HK-2 (cell line): Measurements from ENCODE around the gene MAGI1.

Source experiments
- DNase-seq: peaks from one replicate; pipeline ENCODE4 v3.0.0-alpha.2; 2018; ENCODE audit not compliant: unreplicated experiment

MAGI1 gene

DNA sequence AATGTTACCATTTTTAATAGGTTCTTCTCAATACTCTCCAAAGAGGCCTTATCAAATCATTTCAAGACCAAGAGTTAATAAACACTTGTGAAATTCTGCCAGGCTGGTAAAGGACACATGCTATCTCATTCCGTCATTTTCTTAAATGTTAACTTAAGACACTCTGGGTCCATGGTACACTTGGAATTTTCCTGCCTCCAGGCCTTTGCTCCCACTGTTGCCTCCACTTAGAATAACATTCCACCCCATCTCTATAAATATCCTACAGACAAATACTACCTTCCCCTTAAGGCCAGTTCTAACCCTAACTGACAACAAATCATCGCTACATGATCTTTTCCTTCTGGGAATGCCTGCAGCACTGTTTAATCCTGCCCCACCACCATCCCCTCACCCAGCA is 24.1 kb downstream of the MAGI1 start:
- DNase-seq: no peak

DNA sequence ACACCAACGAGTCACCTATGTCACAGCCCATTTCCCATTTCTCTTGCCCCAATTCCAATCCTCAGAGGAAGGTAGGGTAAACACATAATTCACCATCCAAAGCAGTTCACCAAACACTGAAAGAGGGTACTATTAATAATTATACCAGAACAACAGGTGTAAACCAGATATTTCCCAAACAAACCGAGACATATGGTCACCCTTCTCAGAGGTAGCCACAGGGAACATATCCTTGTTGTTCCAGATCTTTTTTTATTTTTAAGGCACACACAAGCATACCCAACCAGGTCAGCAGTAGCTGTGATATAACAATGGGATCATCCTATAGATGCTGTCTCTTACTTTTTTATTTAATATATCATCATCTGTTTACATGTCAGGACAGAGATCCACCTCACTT is 24.7 kb downstream of the MAGI1 start:
- DNase-seq: no peak

DNA sequence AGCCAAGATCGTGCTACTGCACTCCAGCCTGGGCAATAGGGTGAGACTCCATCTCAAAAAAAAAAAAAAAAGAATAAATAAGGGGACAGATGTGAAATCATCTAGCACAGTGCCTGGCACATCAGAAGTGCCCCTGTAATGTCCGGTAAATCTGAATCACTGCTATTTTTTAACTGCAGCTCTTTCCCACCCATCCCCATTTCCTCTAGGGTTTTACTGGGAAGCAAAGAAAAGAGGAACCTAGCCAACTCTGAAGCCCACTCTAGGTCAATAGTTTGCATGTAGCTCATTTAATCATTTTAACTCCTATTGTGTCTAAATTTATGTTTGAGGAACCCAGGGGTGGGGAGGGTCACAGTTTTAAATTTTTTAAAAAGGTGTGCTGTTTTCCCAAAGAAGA is 26.0 kb downstream of the MAGI1 start:
- no peak for DNase-seq

DNA sequence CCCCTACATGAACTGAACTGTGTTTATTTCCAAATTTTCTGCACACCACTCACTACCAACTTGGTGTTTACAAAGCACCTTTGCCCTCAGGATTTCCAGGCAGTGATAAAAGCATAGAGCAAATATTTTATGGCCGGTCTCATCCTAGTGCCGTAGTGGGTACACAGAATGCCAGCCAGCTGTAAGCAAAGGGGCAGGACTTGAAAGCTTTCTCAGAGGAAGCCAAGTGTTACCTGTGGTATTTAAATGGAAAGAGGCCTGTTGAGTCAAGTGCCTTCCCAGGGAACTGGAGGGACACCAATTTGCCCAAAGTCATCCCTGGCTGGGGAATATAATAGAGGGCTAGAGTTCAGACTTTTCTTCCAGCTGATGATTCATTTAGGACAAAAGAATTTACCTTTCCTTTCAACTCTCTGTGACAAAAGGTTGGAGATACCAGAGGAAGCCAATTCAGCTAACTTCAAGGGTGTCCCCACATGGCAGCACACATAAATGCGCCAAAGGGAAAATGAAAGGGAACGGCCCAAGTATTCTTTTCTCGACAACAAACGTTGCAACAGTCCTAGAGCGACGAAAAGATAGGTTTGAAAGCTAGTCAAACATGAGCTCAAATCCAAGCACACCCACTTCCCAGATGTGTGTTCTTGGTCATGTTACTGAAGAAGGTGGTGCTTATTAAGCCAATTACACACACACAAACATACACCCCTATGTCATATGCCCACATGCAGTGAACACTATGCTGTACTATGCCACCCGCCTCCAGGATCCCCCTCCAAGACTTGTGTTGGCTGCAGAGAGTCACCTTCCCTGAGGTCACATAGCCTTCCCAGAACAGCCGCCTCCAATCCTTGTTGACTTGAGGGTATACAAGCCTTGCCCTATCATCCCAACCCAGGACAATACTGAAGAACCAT is 27.7 kb downstream of the MAGI1 start:
- DNase-seq: no peak

DNA sequence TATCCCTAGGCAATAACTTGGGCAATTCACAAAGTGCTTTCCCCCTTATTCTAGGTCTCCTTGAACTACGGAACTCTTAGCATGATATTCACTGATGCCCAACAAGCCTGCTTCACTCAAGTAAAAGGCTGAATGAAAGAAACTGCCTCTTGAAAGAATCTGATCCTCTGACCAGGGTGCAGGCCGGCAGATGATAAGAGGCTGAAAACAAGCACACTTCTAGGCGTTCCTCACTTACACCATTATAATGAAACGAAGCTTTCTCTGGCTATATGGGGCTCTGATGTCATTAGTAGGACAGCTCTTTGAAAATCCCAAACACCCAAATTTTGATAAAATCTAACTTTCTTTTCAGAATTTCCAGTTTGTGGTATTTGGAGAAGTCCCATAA is 28.4 kb downstream of the MAGI1 start:
- no peak for DNase-seq

DNA sequence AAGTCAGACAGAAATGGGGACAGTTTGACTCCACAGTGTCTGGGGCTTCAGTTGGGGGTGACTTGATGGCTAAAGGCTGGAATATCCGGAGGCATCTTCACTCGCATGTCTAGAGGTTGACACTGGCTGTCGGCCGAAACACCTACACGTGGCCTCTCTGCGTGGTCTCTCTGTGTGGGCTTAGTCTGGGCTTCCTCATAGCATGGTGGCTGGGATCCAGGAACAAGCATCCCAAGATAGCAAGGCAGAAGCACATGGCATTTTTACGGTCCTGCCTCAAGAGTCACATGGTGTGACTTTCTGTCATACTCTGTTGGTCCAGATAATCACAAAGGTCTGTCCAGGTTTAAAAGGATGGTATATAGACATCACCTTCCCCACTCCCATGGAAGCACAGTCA is 34.5 kb downstream of the MAGI1 start:
- DNase-seq: no peak

DNA sequence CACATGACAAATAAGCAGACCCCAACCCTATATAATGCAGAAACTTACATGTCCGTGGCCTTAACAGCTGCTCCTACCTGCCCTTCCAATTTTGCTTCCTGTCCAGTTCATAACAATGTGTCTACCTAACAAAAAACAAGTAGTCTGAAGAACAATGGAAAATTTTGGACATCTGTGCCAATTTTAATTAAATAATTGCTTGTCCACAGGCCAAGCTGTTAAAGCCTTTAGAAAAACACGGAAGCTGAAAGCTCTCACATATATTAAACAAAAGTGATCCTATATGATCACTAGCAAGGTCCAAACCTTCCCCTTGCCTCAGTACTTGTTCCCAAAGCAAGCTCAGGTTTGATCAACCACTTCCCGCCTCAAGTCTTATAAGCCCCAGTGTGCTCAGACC is 37.1 kb downstream of the MAGI1 start:
- no peak for DNase-seq

DNA sequence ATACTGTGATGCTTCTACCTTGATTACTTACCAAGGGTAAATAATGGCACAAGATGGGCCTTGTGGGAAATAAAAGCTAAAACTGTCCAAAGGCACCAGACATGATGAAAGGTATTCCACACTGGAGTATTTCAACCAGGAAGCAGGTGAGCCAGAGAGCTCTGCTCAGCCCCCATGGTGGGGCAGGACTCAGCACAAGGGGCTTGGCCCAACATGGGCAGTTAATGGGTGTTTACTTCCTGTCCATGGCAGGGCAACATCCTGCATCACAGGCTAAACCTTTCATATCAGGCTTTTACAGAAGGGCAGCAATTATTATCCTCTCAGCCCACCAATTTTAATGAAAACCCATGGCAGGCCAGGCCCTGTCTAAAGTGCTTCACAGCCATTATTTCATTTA is 38.2 kb downstream of the MAGI1 start:
- no peak for DNase-seq

DNA sequence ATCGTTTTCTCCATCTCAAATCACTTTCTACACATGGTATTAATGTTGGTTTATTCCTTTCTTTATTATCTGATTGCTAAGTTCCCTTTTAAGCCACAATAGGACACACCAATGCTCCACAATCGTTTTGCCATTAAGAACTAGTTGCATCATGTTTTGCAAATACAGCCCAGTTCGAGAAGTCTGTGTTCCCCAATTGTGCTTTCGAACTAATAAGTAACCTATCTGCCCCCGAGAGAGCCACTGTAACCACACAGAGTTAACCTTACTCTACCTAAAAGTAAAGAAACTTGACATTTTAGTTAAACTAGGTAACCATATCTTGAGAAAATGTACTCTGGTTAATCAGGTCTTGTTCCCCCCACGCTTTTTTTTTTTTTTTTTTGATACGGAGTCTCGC is 39.1 kb downstream of the MAGI1 start:
- no peak for DNase-seq

DNA sequence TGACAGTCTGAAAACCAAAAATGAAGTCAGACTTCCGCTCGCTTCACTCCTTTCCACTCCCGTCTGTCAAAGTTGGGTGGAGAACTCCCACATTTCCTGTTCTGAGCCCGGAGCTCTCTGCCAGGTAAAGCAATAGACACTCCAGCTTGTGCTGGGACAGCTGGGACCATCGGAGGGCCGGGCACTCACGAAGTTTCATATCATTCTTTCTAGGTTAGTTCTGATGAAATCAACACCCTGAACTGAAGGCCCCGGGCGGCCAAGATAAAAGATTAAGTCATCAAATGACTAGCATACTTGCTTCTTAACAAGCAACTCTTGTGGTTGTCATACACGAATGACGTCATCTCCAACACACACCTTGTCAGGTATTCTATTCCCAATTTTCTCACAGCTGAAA is 42.1 kb downstream of the MAGI1 start:
- DNase-seq: no peak

DNA sequence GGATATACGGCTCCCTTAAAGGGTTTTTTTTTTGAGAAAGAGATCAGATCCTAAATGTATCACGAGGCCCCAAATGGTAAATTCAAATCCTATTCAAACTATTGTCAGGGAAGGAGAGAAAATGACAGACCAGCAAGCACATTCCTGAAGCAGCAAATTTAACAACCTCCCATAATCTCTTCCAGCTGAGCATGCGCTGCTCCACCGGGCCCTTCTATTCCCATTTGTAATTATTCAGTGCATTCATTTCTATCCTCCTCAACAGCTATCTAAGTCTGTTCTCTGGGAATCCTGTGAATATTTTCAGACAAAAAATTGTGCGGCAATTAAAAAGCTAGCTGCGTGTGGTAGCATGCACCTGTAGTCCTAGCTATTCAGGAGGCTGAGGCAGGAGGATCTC is 43.2 kb downstream of the MAGI1 start:
- no peak for DNase-seq

DNA sequence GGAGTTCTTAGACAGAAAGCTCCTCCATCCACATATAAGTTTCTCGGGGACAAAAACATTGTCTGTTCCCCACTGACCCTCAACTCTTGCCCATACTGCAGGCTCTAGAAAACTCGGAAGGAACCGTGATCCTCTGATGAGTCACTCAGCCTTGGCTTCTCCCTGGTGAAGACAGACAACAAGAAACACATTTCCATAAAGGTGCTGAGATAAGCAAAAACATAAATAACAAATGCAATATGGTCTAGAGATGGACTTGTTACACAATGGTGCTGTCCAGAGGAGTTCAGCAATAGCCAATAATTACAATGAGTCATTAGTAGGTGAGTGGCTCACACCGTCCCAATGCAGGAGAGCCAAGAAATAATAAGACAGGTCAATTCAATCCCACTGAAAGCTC is 43.7 kb downstream of the MAGI1 start:
- DNase-seq: no peak

DNA sequence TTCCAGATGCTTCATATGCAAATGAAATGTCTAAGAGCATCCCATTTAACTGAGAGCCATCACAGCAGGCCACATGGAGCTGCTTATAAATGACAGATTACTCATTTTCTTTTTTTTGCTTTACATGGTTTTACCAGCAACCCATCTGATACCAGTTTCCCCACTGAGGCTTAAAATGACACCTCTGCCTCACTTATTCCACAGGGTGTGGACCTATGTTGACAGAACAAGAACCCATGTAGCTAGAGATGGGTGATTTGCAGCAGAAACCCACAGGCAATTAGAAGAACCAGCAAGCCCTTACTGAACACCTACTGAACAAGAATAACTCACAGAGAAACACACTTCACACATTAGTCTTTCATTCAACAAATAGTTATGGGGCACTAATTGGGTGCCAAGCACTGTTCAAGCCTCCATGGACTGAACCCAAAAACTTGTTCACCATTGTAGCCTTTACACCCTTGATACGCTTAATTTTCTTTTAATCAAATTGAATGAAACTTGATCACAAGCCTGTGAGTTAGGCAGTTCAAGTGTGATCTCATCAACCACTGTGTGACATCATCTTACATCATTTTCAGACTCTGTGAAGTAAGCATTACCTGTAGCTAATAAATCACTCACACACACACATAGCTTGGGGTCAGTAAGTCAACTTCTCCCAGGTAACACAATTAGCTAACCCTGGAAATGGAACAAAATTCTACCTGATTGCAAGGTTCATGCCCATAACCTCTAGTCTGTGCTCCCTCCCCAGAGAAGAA is 45.4 kb downstream of the MAGI1 start:
- no peak for DNase-seq

DNA sequence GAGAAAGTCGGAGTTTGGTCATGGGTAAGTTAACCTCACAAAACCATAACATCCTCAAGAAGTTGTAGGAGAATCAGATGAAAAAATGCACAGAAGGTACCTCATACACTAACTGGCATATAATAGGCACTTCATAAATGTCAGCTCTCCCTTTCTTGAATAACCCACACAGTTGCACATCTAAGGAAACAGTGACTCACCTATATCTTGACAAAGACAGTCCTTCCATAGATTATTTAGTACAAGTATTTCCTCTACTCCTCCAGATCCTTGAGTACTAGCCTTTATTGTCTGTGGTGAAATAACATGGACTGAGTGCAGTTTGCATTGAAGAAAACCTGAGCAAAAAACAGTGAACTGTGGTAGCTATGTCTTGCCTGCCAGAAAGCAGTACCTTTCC is 46.6 kb downstream of the MAGI1 start:
- no peak for DNase-seq

DNA sequence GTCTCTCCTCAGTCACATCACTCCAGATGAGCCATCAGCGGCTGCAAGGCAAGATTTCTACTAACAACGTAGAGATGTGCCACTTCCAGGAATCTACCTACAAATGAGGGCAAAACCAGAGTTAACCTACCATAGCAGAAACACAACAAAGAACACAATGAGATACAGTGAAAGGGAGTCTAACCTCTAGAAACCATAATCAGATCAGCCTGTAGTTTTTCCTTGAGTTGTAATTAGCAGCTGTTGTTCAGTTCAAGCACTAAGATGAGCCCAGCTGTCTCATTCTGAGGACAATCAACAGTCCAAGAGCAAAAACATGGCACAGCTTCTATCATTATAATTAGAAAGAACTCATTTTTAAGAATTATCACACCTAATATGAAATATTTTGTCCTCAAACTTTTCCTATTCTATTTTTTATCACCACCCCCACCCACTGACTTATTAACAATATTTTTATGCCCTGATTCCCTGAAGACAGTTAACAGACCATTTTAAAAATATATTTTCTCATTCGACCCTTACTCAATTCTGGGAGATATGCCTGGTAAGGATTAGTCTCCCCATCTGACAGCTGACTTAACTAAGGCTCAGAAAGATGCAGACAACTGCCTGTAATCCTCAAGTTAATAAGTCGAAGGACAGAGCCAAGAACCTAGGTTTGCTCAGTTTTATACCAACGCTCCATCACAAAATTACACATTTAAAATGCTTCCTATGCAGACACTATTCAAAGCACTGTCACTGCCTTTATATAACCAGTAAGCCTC is 50.1 kb downstream of the MAGI1 start:
- no peak for DNase-seq

DNA sequence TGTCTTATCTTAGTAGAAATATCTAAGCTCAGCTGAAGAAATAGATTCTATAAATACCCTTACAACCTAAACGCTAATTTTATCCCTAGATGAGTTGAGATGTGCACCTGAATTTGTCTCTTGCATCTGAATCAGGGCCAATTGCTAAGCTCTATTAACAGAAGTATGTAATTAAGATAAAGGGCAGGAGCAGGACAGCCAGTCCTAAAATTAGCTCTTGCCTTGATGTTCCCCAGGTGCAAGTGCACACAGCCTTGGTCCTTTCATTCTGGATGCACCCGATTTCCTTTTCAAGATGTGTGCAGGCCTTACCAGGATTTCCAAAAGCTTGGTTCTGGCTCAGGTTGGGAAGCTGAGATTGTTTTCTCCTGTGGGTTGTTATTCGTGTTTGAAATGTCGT is 52.4 kb downstream of the MAGI1 start:
- no peak for DNase-seq

DNA sequence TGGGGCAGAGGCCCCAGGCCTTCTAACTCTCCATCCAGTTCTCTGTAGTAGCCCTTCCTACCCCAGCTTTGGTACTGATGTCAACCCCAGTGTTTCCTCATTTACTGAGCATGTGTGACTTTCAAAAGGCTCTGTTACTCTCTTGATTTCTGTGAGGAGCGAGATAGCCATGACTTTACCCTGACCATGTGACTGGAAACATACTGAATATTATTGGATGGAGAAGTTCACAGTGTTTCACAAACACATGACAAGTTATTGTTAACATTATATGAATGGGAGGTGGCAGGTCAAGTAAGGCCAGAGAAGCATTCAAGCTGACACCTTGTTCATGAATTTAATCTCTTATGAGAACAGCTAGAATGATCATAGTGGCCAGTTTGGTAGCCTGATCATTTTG is 53.7 kb downstream of the MAGI1 start:
- no peak for DNase-seq

DNA sequence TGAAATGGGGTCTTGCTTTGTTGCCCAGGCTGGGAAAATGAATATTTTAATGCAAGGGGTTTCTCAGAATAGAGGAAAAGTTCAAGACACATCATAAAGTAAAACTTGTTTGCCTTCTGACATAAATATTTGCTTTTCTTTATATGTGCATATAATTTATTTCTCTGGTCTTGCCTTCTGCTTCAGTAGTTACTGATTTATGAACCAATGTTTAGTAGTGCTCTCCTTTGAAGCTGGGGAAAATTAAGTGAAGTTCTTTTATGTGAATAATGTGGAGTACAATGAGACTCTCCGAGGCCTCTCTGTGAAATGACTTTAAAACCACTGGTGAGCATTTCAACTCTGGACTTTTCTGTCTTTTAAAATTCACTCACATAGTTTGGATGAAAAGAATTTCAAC is 55.6 kb downstream of the MAGI1 start:
- DNase-seq: no peak

DNA sequence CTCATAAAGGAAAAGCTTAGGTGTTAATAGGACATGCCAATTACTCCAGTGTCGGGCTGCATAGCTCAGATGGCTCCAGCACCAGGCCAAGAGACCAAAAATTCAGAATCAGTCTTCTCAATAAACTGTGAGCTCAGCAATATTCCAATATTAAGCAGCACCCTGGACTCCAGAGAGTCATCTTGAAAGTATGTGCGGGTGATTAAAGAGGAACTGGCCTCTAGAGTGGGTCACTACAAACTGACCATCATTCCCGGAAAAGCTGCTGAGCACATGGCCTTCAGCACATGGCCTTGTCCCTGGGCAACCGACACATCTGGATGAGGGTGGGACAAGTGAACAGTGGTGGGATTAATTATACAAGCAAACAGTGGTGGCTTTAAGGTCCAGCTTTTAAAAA is 59.0 kb downstream of the MAGI1 start:
- no peak for DNase-seq

DNA sequence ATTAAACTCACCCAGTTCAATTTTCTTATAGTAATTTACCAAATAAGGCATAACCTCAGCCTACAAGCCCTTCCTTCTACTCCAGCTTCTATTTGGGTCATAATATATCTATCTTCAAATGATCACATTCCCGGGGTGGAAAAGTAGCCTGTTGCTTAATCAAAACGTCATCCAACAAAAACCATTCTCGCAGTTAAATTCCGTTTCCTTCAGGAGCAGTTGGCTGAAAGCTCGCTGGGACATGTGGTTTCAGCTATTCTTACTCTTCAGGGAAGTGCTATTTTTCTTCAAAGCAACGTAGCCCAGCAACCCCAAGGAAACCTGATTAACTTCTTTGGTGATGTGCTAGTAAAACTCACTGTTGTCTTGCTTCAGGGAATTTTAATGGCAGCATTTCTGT is 59.6 kb downstream of the MAGI1 start:
- DNase-seq: no peak

DNA sequence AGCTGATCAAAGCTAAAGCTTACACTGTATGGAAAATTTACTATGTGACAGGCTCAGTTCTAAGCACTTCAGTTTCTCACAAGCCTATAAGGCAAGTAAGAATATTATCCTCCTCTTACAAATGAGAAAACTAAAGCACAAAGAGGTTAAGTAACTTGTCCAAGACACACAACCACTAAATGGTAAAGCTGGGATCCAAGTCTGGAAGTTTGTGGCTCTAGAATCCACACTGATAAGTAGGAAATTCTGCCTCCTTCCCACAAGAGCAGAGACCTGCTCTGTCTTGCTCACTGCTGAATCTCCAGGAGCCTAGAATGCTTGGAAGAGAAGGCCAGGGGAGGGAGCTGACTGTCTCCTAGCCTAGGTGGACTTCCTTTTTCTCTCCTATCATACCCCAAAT is 60.6 kb downstream of the MAGI1 start:
- no peak for DNase-seq

DNA sequence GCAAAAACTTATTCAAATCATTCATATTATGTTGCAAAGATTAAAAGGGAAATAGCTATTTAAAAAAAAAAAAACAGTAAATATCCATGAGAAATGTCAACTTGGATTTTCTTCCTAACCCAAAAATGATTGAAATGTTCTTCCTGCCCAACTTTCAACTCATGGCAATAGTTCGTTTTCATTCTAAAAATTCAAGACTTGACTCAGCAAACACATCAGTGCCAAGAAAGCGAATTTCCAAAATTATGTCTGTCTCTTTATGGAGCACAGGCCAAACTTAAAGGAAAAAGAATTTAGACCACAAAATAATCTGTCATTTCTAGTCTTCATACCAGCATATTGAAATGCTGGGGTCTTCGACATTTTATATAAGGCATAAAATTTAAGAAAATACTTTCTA is 63.7 kb downstream of the MAGI1 start:
- no peak for DNase-seq

DNA sequence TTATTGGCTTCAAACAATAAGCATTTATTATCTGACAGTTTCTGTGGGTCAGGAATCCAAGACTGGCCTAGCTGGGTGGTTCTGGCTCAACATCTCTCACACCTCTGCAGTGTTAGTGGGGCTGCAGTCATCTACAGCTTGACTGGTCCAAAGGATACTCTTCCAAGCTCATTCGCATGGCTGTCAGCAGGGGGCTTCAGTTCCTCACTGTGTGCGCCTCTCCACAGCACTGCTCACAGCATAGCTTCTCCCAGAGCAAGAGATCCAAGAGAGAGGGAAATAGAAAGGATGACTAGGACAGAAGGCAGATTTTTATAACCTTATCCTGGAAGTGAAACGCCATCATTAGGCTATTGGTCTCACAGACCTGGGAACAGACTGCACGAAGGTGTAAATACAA is 64.2 kb downstream of the MAGI1 start:
- DNase-seq: no peak
